HG03460 (cell line): ENCODE measurements around the gene MACROD2.

Experiments used
- ATAC-seq: cut with Tn5 transposase; IDR thresholded peaks from one replicate; pipeline ENCODE4 v1.9.1; 2021; ENCODE audit not compliant: unreplicated experiment

MACROD2 gene

GRCh38 chr20:14518648-14519047 is 523.3 kb downstream of the MACROD2 start:
- ATAC-seq = no peak

- ATAC-seq = no peak
These were observed 525.7 kb downstream of the MACROD2 start for GRCh38 chr20:14521016-14521415.

GRCh38 chr20:14521436-14521835 is 526.1 kb downstream of the MACROD2 start:
- ATAC-seq = no peak

- no peak for ATAC-seq
These were observed 527.3 kb downstream of the MACROD2 start for GRCh38 chr20:14522595-14522994.

- no peak for ATAC-seq
These were observed 527.8 kb downstream of the MACROD2 start for GRCh38 chr20:14523090-14523489.

- no peak for ATAC-seq
These were observed 530.1 kb downstream of the MACROD2 start for GRCh38 chr20:14525426-14525825.

GRCh38 chr20:14526891-14527290 is 531.6 kb downstream of the MACROD2 start:
- ATAC-seq = no peak

- ATAC-seq = no peak
These were observed 536.5 kb downstream of the MACROD2 start for GRCh38 chr20:14531786-14532185.

- ATAC-seq = no peak
These were observed 541.4 kb downstream of the MACROD2 start for GRCh38 chr20:14536738-14537137.

- peak; percentile 92 for ATAC-seq
These were observed 543.1 kb downstream of the MACROD2 start for GRCh38 chr20:14538433-14538832.

- no peak for ATAC-seq
These were observed 547.7 kb downstream of the MACROD2 start for GRCh38 chr20:14543040-14543439.

GRCh38 chr20:14544688-14545087 is 549.4 kb downstream of the MACROD2 start:
- ATAC-seq = no peak

- ATAC-seq = no peak
These were observed 555.3 kb downstream of the MACROD2 start for GRCh38 chr20:14550655-14551054.

- ATAC-seq = no peak
These were observed 558.6 kb downstream of the MACROD2 start for GRCh38 chr20:14553774-14554534.

GRCh38 chr20:14555676-14556075 is 560.4 kb downstream of the MACROD2 start:
- no peak for ATAC-seq

- no peak for ATAC-seq
These were observed 560.9 kb downstream of the MACROD2 start for GRCh38 chr20:14556206-14556605.

GRCh38 chr20:14559612-14560011 is 564.3 kb downstream of the MACROD2 start:
- no peak for ATAC-seq

- no peak for ATAC-seq
These were observed 566.5 kb downstream of the MACROD2 start for GRCh38 chr20:14561741-14562221.

- ATAC-seq = no peak
These were observed 567.7 kb downstream of the MACROD2 start for GRCh38 chr20:14562981-14563380.

- ATAC-seq = no peak
These were observed 571.2 kb downstream of the MACROD2 start for GRCh38 chr20:14566505-14566904.

GRCh38 chr20:14568225-14568624 is 572.9 kb downstream of the MACROD2 start:
- ATAC-seq = no peak

- ATAC-seq = no peak
These were observed 573.4 kb downstream of the MACROD2 start for GRCh38 chr20:14568701-14569100.

- no peak for ATAC-seq
These were observed 574.3 kb downstream of the MACROD2 start for GRCh38 chr20:14569641-14570040.
